Fibroblast of lung (primary cell): ENCODE data around the gene NAA50. TPM values are rescaled to one million over a fixed set of nuclear protein-coding genes. Genes with fewer than 3 reads are reported as not detected.

ENCODE experiments used
- DNase-seq, 2 donors: peaks; one replicate each; pipeline versions ENCODE4 v3.0.0 to v3.0.0-alpha.2; 2010; ENCODE audit warnings: low read depth in 2 of 2
- H2AFZ ChIP-seq: 2 replicates; pipeline ENCODE4 v1.5.1; 2012; ENCODE audit warnings: low read length, control low read depth, inconsistent platforms
- H3K27ac ChIP-seq: 2 replicates; pipeline ENCODE4 v1.5.1; 2011; ENCODE audit warnings: low read length, control low read depth; ENCODE audit not compliant: insufficient read depth
- H3K27me3 ChIP-seq: 2 replicates; pipeline ENCODE4 v1.5.1; 2011; ENCODE audit warnings: mild to moderate bottlenecking, low read length; ENCODE audit not compliant: control insufficient read depth, insufficient read depth
- H3K36me3 ChIP-seq: 2 replicates; pipeline ENCODE4 v1.5.1; 2011; ENCODE audit warnings: low read length; ENCODE audit not compliant: control insufficient read depth, insufficient read depth
- H3K4me1 ChIP-seq: 2 replicates; pipeline ENCODE4 v1.5.1; 2011; ENCODE audit warnings: low read length; ENCODE audit not compliant: control insufficient read depth, insufficient read depth; ENCODE audit errors: extremely low read depth
- H3K4me2 ChIP-seq: 2 replicates; pipeline ENCODE4 v1.5.1; 2011; ENCODE audit warnings: low read length, control low read depth; ENCODE audit not compliant: insufficient read depth; ENCODE audit errors: extremely low read depth
- H3K4me3 ChIP-seq, 4 experiments: fragments of 200-600 bp in 1 of 4; sonication (generic) in 1 of 4; replicated peaks in 1 of 4; 2 replicates each; pipeline ENCODE4 v1.5.1; 2011 to 2016; ENCODE audit warnings: low read length in 4 of 4, low read depth in 3 of 4, mild to moderate bottlenecking in 3 of 4, control low read depth in 2 of 4, inconsistent platforms in 1 of 4, mixed read lengths in 1 of 4; ENCODE audit not compliant: insufficient read depth in 1 of 4; ENCODE audit errors: control extremely low read depth in 1 of 4
- H3K79me2 ChIP-seq: 2 replicates; pipeline ENCODE4 v1.5.1; 2012; ENCODE audit warnings: mild to moderate bottlenecking, low read length, inconsistent platforms; ENCODE audit not compliant: control insufficient read depth, insufficient read depth
- H3K9ac ChIP-seq: 2 replicates; pipeline ENCODE4 v1.5.1; 2011; ENCODE audit warnings: mild to moderate bottlenecking, low read length, control low read depth; ENCODE audit not compliant: insufficient read depth
- H3K9me3 ChIP-seq: 2 replicates; pipeline ENCODE4 v1.5.1; 2012; ENCODE audit warnings: low read depth, low read length; ENCODE audit not compliant: control insufficient read depth, insufficient read depth
- H4K20me1 ChIP-seq: 2 replicates; pipeline ENCODE4 v1.5.1; 2011; ENCODE audit warnings: low read length; ENCODE audit not compliant: control insufficient read depth, insufficient read depth; ENCODE audit errors: extremely low read depth
- CTCF ChIP-seq, 2 donors: IDR thresholded peaks in 1 of 2; conservative IDR thresholded peaks in 1 of 2; 1 replicate in 1 of 2; 2 replicates in 1 of 2; pipeline ENCODE4 v1.5.1; 2011 to 2012; ENCODE audit warnings: low read length in 2 of 2, control low read depth in 1 of 2, inconsistent platforms in 1 of 2, low read depth in 1 of 2, mild to moderate bottlenecking in 1 of 2
- EZH2 ChIP-seq: IDR thresholded peaks from 2 replicates; pipeline ENCODE4 v1.5.1; 2012; ENCODE audit warnings: low read length, control low read depth, mild to moderate bottlenecking; ENCODE audit errors: missing control alignments
- polyA plus RNA-seq, 2 donors: library from polyadenylated mRNA; depleted of rRNA in 1 of 2; stranded (reverse) in 1 of 2; unstranded in 1 of 2; fragments of >200 nt; gene quantifications; 2 replicates each; pipeline ENCODE4 v1.2.1, GENCODE V29; 2011 to 2012; ENCODE audit warnings: missing spikeins in 1 of 2
- total RNA-seq: library from RNA; depleted of rRNA; stranded (reverse); fragments of >200 nt; gene quantifications from 2 replicates; pipeline ENCODE4 v1.2.1, GENCODE V29; 2014

NAA50 gene
- total and polyA plus RNA-seq, 2 donors (not counting 1 experiment from before 2014, with no cell fraction given) = 150 to 252 TPM

DNA sequence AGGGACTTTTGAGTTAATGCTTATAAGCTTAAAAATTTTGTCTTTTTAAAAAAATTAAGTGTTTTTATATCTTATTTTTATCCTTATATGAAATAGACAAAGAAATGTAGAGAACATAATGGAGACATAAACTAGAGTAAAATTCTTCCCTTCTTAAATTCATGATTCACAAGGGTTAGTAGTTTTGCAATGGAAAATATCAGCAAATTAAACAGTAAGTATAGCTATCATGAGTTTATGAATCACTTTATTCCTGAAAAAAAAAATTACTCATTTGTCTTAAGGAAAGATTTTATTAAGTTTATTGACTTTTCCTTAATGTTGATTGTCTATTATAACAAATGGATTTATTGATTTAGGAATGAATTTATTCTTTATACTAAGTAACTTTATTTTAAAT lies 5.1 kb upstream of the NAA50 start:
- no peak overlapping the region for H3K27ac ChIP-seq
- H3K9me3 ChIP-seq = no peaks in the 10 kb centered on the region
- peaks cover 5% of the 10 kb centered on the region for H3K4me1 ChIP-seq
- peaks cover 50% of the 10 kb centered on the region for H3K79me2 ChIP-seq
- H3K36me3 ChIP-seq = no peaks in the 10 kb centered on the region
- no peak overlapping the region for H3K4me3 ChIP-seq
- no peak for TF ChIP-seq EZH2
- TF ChIP-seq CTCF (conservative IDR thresholded peaks at IDR 0.05 in 1 of 2, IDR thresholded peaks at IDR 0.05 in 1 of 2; ENCODE audit: low read depth in 1 of 2, low read length in 2 of 2) = no peak
- H3K27me3 ChIP-seq = no peaks in the 10 kb centered on the region
- H3K9ac ChIP-seq = no peak overlapping the region
- H4K20me1 ChIP-seq = no peaks in the 10 kb centered on the region
- no peak overlapping the region for H2AFZ ChIP-seq
- no peak for DNase-seq
- H3K4me2 ChIP-seq = no peak overlapping the region

DNA sequence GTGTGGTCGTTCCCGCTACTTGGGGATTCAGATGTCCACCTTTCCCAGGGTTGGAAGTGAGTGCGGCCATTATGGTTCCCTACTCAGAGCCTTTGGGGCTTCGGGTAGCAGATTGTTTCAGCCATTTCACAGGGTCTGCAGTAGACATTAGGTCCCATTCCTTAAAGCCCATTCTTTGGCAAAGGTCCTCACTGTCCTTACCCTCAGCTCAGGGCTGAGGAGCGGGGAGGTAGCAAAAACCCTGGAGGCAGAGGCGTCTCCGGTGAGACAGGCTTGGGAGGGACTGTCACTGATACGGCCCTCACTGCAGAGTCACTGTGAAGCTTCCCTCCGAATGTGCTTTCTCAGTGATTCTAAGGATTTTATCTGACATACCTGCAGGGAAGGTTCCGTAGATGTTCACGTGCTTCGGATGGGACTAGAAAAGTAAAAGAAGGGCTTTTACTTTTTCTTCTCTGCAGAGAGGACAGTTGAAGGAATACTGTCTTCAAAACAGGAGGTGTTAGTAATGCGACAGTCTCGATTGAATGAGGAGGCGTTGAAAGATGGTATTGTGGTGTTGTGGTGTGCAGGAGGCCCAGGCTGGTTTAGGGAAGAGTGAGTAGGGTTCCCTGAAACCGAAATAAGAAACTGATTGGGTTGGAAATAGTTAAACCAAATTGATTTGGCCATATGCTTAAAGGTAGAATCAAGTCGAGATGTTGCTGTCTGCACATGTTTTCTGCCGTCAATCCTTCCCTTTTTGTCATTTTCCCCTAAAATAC lies 1.4 kb upstream of the NAA50 start:
- peaks cover 3% of the 10 kb centered on the region for H4K20me1 ChIP-seq
- H3K4me1 ChIP-seq = peaks cover 5% of the 10 kb centered on the region
- peak overlapping the region; percentile 89 for H2AFZ ChIP-seq
- peak overlapping the region; percentile 77 for H3K4me2 ChIP-seq
- no peaks in the 10 kb centered on the region for H3K9me3 ChIP-seq
- H3K9ac ChIP-seq = peak overlapping the region; percentile 96
- TF ChIP-seq CTCF (conservative IDR thresholded peaks at IDR 0.05 in 1 of 2, IDR thresholded peaks at IDR 0.05 in 1 of 2; ENCODE audit: low read depth in 1 of 2, low read length in 2 of 2) (peak in 1 of 2 donors; percentile 3), EZH2 (no peak)
- H3K79me2 ChIP-seq = peaks cover 70% of the 10 kb centered on the region
- peak in 1 of 2 donors; percentile 38 for DNase-seq
- peak overlapping the region; percentile 82 to 100 (median 92) for H3K4me3 ChIP-seq
- H3K27me3 ChIP-seq = no peaks in the 10 kb centered on the region
- peak overlapping the region; percentile 100 for H3K27ac ChIP-seq
- H3K36me3 ChIP-seq = no peaks in the 10 kb centered on the region

- H3K9me3 ChIP-seq = no peaks in the 10 kb centered on the region
- peak within 1 kb of the TSS; percentile 82 to 100 (median 92) for H3K4me3 ChIP-seq
- H3K4me2 ChIP-seq = peak within 1 kb of the TSS; percentile 99
- DNase-seq = peak; percentile 94 to 97
- H3K79me2 ChIP-seq = peaks cover 77% of the 10 kb centered on the region
- peak within 1 kb of the TSS; percentile 96 for H3K9ac ChIP-seq
- TF ChIP-seq EZH2 = no peak
- H2AFZ ChIP-seq = peak within 1 kb of the TSS; percentile 89
- H3K27me3 ChIP-seq = no peaks in the 10 kb centered on the region
- H3K36me3 ChIP-seq = no peaks in the 10 kb centered on the region
- H4K20me1 ChIP-seq = peaks cover 3% of the 10 kb centered on the region
- peak within 1 kb of the TSS; percentile 100 for H3K27ac ChIP-seq
- H3K4me1 ChIP-seq = peaks cover 5% of the 10 kb centered on the region
These were observed 666 bp upstream of the NAA50 start, which contains the start of gene ATP6V1A for GRCh38 chr3:113746548-113747282. TSS of gene ATP6V1A (plus strand) at chr3:113747035. CDS start at chr3:113778754, 31,719 bp downstream.
